GM12875 (cell line): ENCODE data around the gene PXDN.
"Not testable (repeated sequence)": the region's sequence is repeated elsewhere in the genome, so short reads cannot be mapped to it uniquely, and the experiment has no call there.

Experiments used
- H3K4me3 ChIP-seq: one replicate; pipeline ENCODE4 v1.5.1; 2011; ENCODE audit warnings: low read depth, low read length, control low read depth
- TF ChIP-seq, protein P1 (sequence below): IDR thresholded peaks from 2 replicates; pipeline ENCODE4 v1.5.1; 2011; ENCODE audit warnings: low read depth, mild to moderate bottlenecking, control low read depth, inconsistent platforms, low read length, moderate library complexity, borderline replicate concordance; ENCODE audit not compliant: insufficient read depth

The PXDN gene

DNA sequence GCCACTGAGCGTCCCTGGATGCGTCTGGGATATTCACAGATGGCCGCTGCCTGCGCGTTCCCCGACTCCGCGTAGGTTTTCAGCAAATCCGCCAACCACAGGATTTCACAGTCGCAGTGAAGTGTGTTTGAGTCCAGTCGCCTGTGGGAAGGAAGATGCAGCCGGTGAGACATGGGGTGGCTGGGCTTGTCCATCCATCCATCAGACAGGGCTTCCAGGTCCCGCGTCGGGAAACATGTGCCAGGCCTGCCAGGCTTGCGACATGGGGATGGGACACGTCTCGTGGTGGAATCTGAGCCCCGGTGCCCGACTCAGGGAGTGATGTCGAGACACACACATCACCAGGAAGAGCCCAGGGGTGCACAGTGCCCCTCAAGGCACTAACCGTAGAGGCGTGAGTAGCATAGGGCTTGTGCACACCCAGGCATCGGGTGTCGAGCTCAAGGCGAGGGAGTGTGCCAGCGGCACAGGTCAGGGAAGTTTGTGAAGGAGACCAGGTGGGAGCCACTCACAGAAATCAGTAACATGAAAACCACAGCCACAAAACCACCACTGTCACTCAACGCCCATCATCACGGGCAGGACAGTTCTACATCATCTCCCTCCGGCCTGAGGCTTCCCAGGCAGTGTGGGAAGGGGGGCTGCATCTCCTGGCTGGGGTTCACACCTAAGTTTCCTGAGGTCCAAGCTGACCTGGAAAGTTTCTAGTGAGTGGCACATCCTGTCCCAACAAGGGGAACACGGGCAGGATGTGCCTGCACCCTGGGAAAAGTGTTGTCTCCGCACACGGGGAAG is 63.9 kb downstream of the PXDN start:
- H3K4me3 ChIP-seq, result no peak overlapping the region
- TF ChIP-seq, protein P1, sequence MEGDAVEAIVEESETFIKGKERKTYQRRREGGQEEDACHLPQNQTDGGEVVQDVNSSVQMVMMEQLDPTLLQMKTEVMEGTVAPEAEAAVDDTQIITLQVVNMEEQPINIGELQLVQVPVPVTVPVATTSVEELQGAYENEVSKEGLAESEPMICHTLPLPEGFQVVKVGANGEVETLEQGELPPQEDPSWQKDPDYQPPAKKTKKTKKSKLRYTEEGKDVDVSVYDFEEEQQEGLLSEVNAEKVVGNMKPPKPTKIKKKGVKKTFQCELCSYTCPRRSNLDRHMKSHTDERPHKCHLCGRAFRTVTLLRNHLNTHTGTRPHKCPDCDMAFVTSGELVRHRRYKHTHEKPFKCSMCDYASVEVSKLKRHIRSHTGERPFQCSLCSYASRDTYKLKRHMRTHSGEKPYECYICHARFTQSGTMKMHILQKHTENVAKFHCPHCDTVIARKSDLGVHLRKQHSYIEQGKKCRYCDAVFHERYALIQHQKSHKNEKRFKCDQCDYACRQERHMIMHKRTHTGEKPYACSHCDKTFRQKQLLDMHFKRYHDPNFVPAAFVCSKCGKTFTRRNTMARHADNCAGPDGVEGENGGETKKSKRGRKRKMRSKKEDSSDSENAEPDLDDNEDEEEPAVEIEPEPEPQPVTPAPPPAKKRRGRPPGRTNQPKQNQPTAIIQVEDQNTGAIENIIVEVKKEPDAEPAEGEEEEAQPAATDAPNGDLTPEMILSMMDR, result no peak

DNA sequence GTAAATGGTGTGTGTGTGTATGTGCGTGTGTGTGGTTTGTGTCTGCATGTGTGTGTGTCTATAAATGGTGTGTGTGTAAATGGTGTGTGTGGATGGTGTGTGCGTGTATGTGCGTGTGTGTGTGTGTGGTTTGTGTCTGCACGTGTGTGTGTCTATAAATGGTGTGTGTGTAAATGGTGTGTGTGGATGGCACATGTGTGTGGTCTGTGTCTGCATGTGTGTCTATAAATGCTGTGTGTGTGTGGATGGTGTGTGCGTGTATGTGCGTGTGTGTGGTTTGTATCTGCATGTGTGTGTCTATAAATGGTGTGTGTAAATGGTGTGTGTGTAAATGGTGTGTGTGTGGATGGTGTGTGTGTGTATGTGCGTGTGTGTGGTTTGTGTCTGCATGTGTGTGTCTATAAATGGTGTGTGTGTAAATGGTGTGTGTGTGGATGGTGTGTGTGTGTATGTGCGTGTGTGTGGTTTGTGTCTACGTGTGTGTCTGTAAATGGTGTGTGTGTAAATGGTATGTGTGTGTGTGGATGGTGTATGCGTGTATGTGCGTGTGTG is 64.8 kb downstream of the PXDN start:
- H3K4me3 ChIP-seq, result not testable (repeated sequence)

DNA sequence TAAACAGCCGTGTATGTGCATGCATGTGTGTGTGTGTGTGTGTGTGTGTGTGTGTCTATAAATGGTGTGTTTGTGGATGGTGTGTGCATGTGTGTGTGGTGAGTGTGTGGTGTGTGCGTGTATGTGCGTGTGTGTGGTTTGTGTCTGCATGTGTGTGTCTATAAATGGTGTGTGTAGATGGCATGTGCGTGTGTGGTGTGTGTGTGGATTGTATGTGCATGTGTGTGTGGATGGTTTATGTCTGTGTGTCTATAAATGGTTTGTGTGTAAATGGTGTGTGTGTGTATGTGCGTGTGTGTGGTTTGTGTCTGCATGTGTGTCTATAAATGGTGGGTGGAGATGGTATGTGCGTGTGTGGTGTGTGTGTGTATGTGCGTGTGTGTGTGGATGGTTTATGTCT is 65.2 kb downstream of the PXDN start:
- not testable (repeated sequence) for H3K4me3 ChIP-seq

DNA sequence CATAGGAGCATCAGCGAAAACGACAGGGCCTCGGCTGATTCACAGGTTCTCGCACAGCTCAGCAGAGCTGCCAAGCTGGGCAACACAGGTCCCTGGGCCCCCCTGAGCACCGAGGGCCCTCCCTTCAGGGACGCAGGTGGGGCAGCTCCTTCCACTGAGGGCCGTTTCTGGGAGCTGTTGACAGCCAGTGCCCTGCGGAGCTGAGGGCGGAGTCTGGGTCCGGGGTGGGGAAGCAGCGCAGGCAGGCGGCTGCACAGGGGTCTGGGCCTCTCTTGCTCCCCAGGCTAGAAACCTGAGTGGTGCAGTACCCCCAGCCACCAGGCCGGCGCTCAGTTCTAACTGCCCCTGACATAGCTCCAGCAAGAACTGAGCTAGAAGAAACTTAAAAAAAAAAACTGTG is 65.7 kb downstream of the PXDN start:
- TF ChIP-seq, protein P1, result no peak
- H3K4me3 ChIP-seq, result no peak overlapping the region

DNA sequence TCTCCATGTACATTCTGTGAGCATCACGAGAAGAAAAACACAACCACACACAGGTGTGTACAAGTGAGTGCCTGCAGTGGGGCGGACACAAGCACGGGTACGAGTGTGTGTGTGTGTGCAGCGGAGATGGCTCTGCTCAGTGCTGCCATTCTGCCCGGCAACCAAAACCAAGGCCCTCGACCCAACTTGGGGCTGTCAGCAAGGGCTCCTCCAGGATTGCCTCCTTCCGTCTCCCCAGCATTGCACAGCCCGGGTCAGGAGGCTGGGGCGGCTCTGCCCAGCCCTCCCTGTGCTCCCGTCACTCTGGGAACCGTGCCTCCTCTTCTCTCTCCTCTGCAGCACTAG is 66.5 kb downstream of the PXDN start:
- TF ChIP-seq, protein P1, result no peak
- no peak overlapping the region for H3K4me3 ChIP-seq

DNA sequence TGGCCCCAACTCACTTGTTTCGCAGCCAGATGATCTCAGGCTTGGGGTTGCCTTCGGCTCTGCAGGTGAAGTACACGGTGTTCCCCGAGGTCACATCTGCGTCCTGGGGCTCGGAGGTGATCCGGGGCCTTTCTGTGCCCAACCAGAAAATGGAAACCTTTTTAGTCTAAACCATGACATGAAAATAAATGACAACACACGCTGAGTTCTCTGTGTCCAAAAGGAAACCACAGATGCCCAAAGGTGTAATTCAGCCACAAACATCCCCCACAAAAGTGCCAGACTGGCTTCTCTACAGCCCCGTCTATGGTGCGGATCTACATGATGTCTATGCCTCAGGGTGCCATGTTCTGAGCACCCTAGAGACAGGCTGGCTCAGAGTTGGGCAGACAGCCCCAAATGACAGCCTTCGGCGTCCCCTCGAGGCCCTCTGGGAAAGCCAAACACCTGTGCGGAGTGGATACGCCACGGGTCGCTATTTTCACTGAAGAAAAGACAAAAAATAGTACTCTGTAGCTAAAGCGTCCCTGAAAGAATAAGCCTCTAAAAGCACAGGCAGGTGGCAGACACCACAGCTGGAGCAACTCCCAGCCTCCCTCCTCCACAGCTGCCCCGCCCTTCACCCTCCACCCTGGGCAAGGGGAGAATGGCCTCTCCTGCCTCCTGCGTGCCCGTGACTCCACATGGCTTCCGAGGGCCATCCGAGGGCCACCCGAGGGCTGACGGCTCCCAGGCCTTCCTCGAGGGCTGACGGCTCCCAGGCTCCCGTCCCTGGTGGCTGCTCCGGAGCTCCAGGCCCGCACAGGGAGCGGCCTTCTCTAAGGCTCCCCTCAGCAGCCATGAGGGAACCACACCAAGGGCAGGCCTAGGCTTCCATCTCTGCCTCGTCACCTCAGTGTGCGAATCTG is 67.1 kb downstream of the PXDN start:
- H3K4me3 ChIP-seq, result no peak overlapping the region
- TF ChIP-seq, protein P1, result no peak

DNA sequence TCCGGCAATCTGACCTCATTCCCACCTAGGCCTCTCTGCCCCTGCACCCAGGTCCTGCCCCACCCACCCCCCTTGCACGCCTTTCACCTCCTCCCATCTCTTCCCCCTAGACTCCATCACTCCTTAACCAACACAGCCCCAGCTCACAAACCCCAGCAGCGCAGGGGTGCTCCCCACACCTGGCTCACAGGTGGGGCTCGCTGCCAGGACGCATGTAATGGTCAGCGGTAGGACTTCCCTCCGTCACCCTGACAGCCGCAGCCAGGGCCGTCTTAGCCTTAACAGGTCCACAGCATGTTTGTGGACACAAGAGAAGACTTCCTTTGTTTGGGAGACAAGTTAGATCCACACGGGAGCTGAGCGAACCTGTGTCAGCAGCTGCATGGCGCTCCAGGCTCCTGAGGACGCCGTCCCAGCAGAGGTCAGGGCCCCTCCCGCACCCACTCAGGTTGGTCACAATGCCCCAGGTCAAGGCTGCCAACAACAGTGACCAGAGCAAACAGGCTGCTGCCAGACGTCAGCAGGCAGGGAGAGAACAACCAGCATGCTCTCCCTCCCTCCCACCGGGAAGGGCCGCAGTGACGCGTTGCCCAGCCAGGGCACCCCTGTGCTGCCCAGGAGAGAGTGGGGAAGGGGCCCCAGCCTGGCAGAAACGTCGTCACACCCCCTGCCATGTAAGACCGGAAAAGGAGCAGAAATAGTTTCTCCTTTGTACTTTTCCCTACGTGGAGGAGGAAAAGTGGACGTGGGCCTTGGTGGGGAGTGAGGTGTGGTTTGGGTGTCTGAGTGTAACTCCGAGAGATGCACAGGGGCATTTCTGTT is 68.0 kb downstream of the PXDN start:
- no peak overlapping the region for H3K4me3 ChIP-seq
- TF ChIP-seq, protein P1, result no peak
